Measurements from ENCODE around the gene RNF213. TPM values are rescaled to one million over a fixed set of nuclear protein-coding genes. Genes with fewer than 3 reads are reported as not detected.

Gene RNF213
- total RNA-seq, 1 experiment from 2014 or later = 70.5 TPM

DNA sequence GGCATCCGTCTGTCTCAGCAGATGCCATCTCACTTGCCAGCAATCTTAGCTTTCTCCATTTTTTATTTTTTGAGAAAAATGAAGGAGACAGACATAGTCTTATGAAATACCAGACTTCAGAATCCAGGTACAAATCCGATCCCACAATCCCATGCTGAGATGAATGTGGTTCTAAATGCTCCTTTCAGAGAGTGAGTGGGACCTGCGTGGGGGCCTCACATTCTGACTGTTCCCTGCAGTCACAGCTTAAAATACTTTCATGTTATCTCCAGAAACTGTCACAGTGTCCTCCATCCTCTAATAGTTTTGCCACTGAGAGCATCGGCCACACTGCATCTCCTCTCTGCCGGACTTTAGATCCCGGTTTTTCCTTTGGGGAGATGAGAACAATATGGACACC, 119.4 kb downstream of the RNF213 start (continued):
- TF ChIP-seq ZBTB21 (CRISPR knock-in tag; IDR thresholded peaks at IDR 0.05; ENCODE audit: borderline replicate concordance) (no peak), MYBL2 (CRISPR knock-in tag; IDR thresholded peaks at IDR 0.05) (no peak)
- TF ChIP-seq, protein P1, sequence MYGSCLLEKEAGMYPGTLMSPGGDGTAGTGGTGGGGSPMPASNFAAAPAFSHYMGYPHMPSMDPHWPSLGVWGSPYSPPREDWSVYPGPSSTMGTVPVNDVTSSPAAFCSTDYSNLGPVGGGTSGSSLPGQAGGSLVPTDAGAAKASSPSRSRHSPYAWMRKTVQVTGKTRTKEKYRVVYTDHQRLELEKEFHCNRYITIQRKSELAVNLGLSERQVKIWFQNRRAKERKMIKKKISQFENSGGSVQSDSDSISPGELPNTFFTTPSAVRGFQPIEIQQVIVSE (CRISPR knock-in tag; IDR thresholded peaks at IDR 0.05; ENCODE audit: borderline replicate concordance) = no peak
- TF ChIP-seq, protein P2, sequence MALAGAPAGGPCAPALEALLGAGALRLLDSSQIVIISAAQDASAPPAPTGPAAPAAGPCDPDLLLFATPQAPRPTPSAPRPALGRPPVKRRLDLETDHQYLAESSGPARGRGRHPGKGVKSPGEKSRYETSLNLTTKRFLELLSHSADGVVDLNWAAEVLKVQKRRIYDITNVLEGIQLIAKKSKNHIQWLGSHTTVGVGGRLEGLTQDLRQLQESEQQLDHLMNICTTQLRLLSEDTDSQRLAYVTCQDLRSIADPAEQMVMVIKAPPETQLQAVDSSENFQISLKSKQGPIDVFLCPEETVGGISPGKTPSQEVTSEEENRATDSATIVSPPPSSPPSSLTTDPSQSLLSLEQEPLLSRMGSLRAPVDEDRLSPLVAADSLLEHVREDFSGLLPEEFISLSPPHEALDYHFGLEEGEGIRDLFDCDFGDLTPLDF (CRISPR knock-in tag; IDR thresholded peaks at IDR 0.05) = no peak

DNA sequence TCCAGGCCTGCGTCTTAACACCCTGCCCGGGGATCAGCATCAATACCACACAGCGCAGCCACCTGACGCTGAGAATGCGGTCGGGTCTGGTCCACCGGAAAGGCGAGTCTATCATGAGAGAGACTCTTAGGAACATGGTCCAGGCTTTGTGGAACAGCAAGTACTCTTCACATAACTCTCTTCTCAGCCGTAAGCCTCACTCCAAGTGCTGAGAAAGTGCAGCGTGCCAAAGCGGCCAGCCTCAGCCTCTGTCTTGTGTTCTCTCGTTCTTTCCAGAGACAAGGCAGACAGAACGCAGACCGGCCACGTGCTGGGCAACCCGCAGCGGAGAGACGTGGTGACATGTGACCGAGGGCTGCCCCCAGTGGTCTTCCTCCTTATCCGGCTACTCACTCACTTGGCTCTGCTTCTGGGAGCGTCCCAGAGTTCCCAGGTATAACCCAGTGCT, 119.9 kb downstream of the RNF213 start:
- Mint-ChIP-seq H3K4me1 (no peaks in the 10 kb centered on the region), H3K36me3 (peaks cover 71% of the 10 kb centered on the region), H3K27ac (no peak overlapping the region), H3K4me3 (no peak overlapping the region), H3K27me3 (ENCODE audit: low read depth) (no peaks in the 10 kb centered on the region), H3K9me3 (no peaks in the 10 kb centered on the region)
- ChIA-PET POLR2A (no interaction called here), CTCF (no interaction called here)
- no peak for TF ChIP-seq ZNF219 (CRISPR knock-in tag; IDR thresholded peaks at IDR 0.05; ENCODE audit: borderline replicate concordance)
- TF ChIP-seq SP1 (CRISPR knock-in tag; conservative IDR thresholded peaks at IDR 0.05) = no peak
- TF ChIP-seq, protein P1 (CRISPR knock-in tag; IDR thresholded peaks at IDR 0.05; ENCODE audit: borderline replicate concordance) = no peak
- TF ChIP-seq, protein P3, sequence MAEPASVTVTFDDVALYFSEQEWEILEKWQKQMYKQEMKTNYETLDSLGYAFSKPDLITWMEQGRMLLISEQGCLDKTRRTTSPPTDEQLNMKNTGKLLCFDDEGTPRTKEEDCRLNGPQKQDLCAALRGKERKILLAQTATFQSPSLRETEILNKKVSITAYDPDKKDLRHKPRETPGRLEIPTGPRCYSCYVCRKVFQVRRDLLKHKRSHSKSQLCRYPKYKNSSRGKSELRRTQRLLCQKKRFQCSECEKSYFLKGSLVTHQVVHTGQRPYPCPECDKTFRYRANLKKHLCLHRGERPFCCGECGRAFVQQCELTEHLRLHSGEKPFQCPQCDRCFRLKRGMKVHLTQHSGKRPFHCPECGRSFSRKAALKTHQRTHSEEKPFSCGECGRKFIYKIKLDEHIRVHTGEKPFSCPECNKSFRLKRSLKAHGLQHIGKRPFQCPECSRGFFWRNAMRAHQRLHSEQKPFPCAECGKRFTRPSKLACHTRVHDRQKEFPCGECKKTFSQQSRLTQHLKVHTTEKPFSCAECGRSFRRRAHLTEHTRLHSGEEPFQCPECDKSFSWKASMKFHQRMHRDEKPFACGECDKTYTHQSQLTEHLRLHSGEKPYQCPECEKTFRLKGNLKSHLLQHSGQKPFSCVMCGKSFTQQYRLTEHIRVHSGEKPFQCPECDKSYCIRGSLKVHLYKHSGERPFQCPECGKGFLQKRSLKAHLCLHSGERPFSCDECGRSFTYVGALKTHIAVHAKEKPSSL (CRISPR knock-in tag; conservative IDR thresholded peaks at IDR 0.05) = no peak
- TF ChIP-seq TEAD1 (CRISPR knock-in tag; IDR thresholded peaks at IDR 0.05) = no peak
- TF ChIP-seq, protein P4, sequence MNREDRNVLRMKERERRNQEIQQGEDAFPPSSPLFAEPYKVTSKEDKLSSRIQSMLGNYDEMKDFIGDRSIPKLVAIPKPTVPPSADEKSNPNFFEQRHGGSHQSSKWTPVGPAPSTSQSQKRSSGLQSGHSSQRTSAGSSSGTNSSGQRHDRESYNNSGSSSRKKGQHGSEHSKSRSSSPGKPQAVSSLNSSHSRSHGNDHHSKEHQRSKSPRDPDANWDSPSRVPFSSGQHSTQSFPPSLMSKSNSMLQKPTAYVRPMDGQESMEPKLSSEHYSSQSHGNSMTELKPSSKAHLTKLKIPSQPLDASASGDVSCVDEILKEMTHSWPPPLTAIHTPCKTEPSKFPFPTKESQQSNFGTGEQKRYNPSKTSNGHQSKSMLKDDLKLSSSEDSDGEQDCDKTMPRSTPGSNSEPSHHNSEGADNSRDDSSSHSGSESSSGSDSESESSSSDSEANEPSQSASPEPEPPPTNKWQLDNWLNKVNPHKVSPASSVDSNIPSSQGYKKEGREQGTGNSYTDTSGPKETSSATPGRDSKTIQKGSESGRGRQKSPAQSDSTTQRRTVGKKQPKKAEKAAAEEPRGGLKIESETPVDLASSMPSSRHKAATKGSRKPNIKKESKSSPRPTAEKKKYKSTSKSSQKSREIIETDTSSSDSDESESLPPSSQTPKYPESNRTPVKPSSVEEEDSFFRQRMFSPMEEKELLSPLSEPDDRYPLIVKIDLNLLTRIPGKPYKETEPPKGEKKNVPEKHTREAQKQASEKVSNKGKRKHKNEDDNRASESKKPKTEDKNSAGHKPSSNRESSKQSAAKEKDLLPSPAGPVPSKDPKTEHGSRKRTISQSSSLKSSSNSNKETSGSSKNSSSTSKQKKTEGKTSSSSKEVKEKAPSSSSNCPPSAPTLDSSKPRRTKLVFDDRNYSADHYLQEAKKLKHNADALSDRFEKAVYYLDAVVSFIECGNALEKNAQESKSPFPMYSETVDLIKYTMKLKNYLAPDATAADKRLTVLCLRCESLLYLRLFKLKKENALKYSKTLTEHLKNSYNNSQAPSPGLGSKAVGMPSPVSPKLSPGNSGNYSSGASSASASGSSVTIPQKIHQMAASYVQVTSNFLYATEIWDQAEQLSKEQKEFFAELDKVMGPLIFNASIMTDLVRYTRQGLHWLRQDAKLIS (CRISPR knock-in tag; IDR thresholded peaks at IDR 0.05; ENCODE audit: borderline replicate concordance) = no peak
- TF ChIP-seq JAZF1 (CRISPR knock-in tag; IDR thresholded peaks at IDR 0.05) = no peak
- TF ChIP-seq CBFB (CRISPR knock-in tag; IDR thresholded peaks at IDR 0.05; ENCODE audit: low read depth) = no peak
- TF ChIP-seq ZNF396 (CRISPR knock-in tag; IDR thresholded peaks at IDR 0.05; ENCODE audit: borderline replicate concordance) = no peak
- TF ChIP-seq HMGA2 (CRISPR knock-in tag; IDR thresholded peaks at IDR 0.05) = no peak
- TF ChIP-seq NFATC4 (CRISPR knock-in tag; IDR thresholded peaks at IDR 0.05) = no peak
- TF ChIP-seq, protein P5, sequence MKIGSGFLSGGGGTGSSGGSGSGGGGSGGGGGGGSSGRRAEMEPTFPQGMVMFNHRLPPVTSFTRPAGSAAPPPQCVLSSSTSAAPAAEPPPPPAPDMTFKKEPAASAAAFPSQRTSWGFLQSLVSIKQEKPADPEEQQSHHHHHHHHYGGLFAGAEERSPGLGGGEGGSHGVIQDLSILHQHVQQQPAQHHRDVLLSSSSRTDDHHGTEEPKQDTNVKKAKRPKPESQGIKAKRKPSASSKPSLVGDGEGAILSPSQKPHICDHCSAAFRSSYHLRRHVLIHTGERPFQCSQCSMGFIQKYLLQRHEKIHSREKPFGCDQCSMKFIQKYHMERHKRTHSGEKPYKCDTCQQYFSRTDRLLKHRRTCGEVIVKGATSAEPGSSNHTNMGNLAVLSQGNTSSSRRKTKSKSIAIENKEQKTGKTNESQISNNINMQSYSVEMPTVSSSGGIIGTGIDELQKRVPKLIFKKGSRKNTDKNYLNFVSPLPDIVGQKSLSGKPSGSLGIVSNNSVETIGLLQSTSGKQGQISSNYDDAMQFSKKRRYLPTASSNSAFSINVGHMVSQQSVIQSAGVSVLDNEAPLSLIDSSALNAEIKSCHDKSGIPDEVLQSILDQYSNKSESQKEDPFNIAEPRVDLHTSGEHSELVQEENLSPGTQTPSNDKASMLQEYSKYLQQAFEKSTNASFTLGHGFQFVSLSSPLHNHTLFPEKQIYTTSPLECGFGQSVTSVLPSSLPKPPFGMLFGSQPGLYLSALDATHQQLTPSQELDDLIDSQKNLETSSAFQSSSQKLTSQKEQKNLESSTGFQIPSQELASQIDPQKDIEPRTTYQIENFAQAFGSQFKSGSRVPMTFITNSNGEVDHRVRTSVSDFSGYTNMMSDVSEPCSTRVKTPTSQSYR (CRISPR knock-in tag; IDR thresholded peaks at IDR 0.05) = no peak
- TF ChIP-seq ETV6 (CRISPR knock-in tag; IDR thresholded peaks at IDR 0.05) = no peak
- no peak for ATAC-seq
- DNase-seq (ENCODE audit: low spot score) = no peak

All from WTC11 (cell line).